ENCODE data around the gene SGIP1.

SGIP1 gene

DNA sequence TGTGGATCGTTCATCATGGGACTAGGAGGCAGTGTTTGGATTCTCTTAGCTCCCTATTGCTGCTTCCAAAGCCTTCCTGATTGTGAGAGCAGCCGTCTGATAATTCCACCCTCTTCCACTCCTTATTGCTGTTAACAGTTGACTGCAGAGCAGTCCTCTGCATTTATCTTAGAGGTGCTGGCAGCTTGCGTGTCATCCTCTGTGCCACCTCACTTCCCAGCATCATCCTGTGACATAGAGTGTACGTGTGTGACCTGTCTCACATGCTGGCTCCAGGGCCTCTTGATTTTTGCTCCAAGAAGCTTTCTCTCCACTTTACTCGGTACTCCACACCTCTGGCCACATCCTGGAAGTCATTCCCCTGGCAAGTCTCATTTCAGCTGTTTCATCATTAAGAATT lies 165.3 kb downstream of the SGIP1 start:
- no peak overlapping the region for H3K27ac ChIP-seq
- TF ChIP-seq, protein P1, sequence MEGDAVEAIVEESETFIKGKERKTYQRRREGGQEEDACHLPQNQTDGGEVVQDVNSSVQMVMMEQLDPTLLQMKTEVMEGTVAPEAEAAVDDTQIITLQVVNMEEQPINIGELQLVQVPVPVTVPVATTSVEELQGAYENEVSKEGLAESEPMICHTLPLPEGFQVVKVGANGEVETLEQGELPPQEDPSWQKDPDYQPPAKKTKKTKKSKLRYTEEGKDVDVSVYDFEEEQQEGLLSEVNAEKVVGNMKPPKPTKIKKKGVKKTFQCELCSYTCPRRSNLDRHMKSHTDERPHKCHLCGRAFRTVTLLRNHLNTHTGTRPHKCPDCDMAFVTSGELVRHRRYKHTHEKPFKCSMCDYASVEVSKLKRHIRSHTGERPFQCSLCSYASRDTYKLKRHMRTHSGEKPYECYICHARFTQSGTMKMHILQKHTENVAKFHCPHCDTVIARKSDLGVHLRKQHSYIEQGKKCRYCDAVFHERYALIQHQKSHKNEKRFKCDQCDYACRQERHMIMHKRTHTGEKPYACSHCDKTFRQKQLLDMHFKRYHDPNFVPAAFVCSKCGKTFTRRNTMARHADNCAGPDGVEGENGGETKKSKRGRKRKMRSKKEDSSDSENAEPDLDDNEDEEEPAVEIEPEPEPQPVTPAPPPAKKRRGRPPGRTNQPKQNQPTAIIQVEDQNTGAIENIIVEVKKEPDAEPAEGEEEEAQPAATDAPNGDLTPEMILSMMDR (conservative IDR thresholded peaks at IDR 0.05; ENCODE audit: low read depth): no peak
- POLR2A ChIA-PET (ENCODE audit: low non-redundant PET): no interaction called here
- CTCF ChIA-PET: interaction anchor here (0.6 kb wide), 1 partner anchor 986 kb away, joined by 3 read pairs; no protein-coding TSS in a partner anchor
- no peak for DNase-seq (ENCODE audit: low spot score)

DNA sequence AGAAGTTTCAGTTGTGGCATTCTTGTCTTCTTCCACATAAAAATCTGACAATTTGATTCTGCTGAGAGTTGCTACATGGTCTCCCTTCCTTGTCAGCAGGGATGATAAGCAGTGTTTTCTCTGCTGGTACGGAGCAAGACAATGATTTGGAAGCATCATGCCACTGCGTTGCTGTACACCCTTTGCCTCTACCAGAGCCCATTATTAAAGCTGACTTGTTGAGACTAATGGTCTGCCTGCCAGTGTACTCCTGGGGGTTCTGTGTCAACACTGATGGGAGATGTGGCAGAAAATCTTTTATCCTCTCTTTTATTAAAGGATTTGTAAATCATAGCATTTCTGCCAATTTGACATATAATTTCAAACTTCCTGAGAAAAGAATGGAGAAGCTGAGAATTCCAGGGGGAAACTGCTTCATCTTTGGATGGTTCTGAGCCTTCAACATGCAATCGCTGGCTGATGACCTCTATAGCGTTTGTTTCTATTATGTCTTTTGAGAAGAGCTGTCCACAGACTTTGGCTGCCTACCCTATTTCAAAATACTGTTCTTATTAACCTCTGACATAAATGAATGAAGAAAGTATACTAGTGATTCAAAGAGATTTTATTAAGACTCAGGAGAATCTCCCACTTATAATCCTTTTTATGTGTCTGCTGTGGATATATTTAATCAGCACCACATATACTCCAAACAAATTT lies 170.4 kb downstream of the SGIP1 start:
- ChIA-PET CTCF (no interaction called here), POLR2A (ENCODE audit: low non-redundant PET) (no interaction called here)
- no peak overlapping the region for H3K27ac ChIP-seq
- TF ChIP-seq, protein P1 (conservative IDR thresholded peaks at IDR 0.05; ENCODE audit: low read depth): no peak
- DNase-seq (ENCODE audit: low spot score): no peak

DNA sequence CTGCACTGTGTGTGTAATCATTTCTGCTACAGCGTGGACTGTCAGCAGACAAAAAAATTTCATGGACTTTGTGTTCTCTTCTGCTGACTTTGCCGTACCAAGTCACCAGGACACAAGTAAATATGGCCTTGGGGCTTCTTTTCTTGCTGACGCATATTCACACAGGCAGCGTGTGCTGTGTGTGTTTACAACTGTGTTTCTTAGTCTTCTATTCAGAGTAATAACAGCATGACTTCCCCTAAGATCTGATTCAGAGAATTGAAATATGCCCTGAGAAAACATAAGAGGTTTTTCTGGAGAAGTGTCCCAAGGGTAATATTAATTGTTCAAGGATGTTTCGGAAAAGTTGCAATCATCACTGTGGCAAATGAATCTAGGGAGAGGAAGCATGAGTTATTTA lies 171.2 kb downstream of the SGIP1 start:
- DNase-seq (ENCODE audit: low spot score): no peak
- H3K27ac ChIP-seq: no peak overlapping the region
- ChIA-PET POLR2A (ENCODE audit: low non-redundant PET) (no interaction called here), CTCF (no interaction called here)
- TF ChIP-seq, protein P1 (conservative IDR thresholded peaks at IDR 0.05; ENCODE audit: low read depth): no peak

DNA sequence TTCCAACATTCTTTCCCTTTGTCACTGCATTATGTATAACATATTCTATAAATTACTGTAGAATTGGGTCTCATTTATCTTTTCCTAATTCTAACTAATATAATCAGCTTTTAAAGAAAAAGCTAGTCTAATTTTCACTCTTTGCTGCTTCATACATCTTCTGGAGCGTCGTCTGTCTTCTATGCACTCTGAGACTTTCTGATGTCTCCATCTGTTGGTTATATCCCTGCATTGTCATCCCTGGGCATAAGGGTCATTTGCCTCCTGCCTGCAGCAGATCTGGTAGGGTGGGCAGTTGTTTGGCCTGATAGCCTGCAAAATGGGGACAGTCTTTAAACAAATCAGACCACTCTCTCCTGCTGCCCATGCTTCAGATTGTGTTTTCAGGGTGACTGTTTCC lies 177.5 kb downstream of the SGIP1 start:
- ChIA-PET POLR2A (ENCODE audit: low non-redundant PET) (no interaction called here), CTCF (interaction anchor here (1.0 kb wide), 1 partner anchor 15 kb away, joined by 3 read pairs; no protein-coding TSS in a partner anchor)
- TF ChIP-seq, protein P1 (conservative IDR thresholded peaks at IDR 0.05; ENCODE audit: low read depth): no peak
- no peak overlapping the region for H3K27ac ChIP-seq
- DNase-seq (ENCODE audit: low spot score): no peak

DNA sequence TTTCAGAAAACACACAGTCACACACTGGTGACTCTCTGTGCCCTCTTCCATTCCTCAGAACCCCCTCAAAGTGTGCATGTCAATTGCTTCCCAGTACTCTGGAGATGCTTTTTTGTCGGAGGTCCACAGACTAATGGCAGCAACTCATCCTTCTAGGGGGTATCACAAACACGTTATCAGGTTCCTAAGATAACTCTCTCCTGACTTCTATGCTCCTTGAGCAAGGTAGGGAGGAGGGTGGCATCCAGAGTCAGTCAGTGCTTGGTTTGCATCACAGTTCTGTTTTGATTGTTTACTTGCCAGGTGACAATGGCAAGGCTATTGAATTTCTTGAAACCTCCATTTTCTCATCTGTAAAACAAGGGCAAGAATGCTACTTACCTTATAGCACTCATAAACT lies 178.9 kb downstream of the SGIP1 start:
- no peak for DNase-seq (ENCODE audit: low spot score)
- ChIA-PET CTCF (no interaction called here), POLR2A (ENCODE audit: low non-redundant PET) (no interaction called here)
- TF ChIP-seq, protein P1 (conservative IDR thresholded peaks at IDR 0.05; ENCODE audit: low read depth): no peak
- no peak overlapping the region for H3K27ac ChIP-seq

DNA sequence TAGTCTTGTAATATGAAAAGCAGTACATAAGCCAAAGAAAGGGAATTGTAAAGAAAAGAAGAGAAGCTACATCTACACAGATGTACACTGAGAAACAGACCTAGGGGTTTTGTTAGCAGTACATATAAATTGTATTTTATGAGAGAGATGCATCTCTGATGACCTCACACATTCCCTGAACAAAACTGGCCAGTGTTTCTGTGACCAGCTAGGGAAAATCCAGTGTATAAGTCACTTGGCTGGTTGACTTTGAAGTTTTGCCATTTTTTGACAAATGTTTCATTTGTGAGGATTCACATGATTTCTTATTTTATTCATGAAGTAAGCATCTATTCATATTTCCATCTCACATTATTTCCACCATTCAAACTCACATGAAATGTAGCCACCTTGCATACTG lies 190.0 kb downstream of the SGIP1 start:
- POLR2A ChIA-PET (ENCODE audit: low non-redundant PET): no interaction called here
- TF ChIP-seq, protein P1 (conservative IDR thresholded peaks at IDR 0.05; ENCODE audit: low read depth): no peak
- CTCF ChIA-PET: no interaction called here
- H3K27ac ChIP-seq: no peak overlapping the region
- DNase-seq (ENCODE audit: low spot score): no peak

Data from RWPE1 (cell line).